COLO668 (cell line): ENCODE data around the gene NYAP1.

ENCODE experiments used
- DNase-seq: peaks from one replicate; lab custom pipeline; 2025; ENCODE audit not compliant: unreplicated experiment; lab: John Stamatoyannopoulos, UW

The NYAP1 gene

GRCh38 chr7:100456562-100456961, 27.2 kb upstream of the NYAP1 start:
- DNase-seq: no peak

- no peak for DNase-seq
These were observed 26.7 kb upstream of the NYAP1 start for GRCh38 chr7:100457033-100457432.

DNA sequence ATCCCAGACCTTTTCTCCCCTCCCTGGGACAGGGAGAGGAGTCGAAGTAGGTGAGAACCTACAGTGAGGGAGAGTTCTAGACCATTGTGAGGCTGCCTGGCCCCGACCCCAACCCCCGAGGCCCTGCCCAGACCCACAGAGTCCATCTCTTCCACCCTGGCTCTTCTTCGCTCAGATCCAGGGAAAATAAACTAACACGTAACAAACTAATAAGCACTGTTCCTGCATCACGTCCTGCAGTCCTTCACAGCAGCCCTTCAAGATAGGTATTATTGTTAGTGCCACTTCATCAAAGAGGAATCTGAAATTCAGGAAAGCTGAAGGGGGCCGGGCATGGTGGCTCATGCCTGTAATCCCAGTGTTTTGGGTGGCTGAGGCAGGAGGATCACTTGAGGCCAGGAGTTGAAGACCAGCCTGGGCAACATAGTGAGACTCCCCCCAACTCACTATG, 19.5 kb upstream of the NYAP1 start, which contains the start of gene SPACDR:
Gene SPACDR (minus strand): TSS at position 51 of the 451 bp plus-strand sequence. CDS start 235 bp downstream, outside the sequence.
- DNase-seq: no peak

DNA sequence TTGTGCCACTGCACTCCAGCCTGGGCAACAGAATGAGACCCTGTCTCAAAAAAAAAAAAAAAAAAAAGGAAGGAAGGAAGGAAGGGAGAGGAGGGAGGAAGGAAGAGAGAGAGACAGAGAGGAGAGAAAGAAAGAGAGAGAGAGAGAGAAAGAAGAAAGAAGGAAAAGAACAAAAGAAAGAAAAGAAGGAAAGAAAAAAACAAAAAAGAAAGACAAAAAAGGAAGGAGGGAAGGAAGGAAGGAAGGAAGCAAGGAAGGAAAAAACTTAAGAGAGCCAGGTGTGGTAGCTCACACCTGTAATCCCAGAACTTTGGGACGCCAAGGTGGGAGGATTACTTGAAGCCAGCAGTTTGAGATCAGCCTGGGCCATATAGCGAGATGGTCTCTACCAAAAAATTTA, 18.9 kb upstream of the NYAP1 start:
- no peak for DNase-seq

GRCh38 chr7:100465299-100465698, 18.4 kb upstream of the NYAP1 start:
- no peak for DNase-seq

DNA sequence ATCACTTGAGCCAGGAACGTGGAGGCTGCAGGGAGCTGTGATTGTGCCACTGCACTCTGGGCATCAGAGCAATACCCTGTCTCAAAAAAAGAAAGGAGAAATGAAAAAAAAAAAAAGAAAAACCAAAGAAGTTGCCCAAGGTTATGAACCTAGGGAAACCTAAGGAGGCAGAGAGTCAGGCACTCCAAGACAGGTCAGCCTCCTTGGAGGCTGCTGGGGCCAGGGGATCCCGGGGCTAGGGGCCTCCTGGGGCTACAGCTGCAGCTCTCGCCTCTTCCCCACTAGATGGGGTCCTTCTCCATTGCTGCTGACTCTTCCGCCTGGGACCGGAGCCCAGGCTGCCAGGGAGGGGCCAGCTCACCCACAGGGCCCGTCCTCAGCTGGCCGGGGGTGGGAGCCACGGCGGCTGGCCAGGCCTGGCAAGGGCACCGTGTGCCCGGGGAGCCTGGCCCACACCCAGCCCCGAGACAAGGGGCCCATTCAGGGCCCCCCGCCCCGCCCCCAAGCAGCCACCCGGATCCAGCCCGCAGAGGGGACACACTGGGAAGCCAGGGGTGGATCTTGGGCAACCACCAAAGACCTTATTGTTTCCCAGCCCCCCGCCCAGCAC, 17.9 kb upstream of the NYAP1 start:
- peak; percentile 55 for DNase-seq

DNA sequence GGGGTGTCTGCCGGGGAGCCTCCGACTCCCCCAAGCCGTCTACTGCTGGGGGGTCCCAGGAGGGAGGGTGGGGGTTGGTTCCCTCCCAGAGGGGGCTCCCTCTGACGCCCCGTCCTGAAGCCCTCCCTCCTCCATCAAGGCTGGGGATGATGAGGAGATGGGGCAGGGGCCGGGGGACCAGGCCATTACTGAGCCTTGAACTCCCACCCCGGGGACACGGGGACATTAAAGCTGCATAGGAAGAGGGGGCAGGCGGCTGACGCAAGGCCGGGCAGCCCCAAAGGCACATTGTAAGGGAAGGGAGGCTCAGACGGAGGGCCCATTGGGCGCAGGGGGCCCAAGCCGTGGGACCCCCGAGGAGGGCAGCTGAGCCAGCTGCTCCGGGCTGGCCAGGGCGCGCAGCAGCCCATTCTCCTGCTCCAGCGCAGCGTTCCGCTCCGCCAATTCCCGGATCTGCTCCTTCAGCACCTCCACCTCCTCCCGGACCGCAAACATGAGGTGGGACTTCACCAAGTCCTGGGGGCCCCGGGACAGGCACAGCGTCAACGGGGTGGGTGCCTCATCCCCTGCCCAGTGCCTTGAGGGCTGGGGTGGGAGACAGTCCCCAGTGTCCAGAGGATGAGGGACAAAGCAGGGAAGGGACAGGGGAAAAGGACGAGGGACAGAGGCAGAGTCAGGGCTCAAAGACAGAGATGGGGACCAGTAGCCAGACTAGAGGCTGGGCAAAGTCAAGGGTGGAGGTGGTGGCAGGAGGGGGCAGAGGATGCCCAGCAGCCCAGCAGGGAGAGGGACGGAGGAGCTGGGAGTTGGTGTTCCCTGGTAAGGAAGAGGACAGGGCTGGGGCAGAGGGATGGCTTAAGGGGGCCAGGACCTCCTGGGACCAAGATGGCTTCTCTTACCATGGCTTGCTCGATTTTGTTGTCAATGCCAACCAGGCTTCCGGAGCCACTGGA, 16.8 kb upstream of the NYAP1 start:
- no peak for DNase-seq

DNA sequence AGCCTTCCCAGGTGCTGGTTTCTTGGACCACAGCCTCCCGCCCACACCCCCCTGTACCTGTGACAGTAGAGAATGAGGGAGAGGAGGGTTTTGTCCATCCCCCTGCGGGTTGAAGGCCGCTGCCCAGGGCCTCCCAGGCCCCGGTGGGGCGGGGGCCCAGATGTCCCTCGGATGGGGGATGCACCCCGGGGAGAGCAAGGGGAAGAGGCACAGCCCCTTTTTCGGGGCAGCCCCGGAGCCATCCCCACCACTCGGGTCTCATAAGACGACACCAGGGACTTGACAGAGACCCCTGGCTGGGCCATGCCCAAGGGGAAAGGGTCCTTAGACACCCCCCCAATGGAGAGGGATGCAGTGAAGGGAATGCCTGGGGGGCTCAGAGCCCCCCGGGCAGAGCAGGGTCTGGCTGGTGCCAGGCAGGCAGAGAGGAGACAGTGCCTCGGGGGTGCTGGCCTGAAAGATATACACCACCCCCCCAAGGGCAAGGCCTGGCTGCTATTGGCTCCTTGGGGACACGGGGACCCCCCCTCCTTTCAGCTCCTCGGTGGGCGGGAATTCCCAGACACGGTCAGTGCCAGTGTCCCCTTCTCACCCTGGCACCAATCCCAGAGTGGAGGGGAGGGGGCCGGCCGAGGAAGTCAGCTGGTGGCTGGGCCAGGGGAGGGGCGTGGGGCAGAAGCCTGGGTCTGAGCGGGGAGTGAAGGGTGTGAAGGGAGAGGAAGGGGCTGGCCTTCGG, 15.9 kb upstream of the NYAP1 start:
- DNase-seq: no peak

- DNase-seq: peak; percentile 82
These were observed 14.3 kb upstream of the NYAP1 start for GRCh38 chr7:100469227-100470044.

GRCh38 chr7:100471021-100471420, 12.7 kb upstream of the NYAP1 start:
- no peak for DNase-seq

DNA sequence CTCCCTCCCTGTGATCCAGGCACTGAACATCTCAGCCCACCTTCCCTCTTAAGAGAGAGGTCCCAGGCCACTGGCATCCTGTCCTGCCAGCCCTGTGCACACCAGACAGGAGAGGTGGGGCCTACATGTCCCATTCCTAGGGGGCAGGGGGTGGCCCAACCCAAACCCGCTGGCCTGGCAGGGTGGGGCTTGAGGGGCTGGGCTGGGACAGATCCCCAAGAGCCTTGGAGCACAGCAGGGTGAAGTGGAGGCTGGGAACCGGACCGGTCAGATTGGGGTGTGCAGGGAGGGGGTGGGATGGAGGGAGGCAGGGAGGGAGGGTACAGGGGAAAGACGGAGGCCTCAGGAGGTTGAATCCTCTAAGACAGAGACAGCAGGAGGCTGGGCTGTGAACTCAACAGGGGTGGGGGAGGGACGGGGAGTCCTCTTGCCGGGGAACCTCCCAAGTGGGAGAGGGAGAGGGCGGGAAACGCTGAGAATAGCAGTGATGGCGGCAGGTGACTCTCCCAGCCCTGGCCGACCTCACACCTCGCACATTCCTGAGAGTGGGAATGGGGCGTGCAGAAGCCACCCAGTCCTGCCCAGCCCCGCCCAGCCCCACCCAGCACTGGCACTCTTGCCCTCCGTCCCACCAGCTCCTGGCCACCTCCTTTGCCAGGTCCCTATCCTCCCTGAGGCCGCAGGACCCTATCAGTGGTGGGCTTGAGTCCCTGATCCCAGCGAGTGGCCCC, 11.4 kb upstream of the NYAP1 start:
- no peak for DNase-seq

DNA sequence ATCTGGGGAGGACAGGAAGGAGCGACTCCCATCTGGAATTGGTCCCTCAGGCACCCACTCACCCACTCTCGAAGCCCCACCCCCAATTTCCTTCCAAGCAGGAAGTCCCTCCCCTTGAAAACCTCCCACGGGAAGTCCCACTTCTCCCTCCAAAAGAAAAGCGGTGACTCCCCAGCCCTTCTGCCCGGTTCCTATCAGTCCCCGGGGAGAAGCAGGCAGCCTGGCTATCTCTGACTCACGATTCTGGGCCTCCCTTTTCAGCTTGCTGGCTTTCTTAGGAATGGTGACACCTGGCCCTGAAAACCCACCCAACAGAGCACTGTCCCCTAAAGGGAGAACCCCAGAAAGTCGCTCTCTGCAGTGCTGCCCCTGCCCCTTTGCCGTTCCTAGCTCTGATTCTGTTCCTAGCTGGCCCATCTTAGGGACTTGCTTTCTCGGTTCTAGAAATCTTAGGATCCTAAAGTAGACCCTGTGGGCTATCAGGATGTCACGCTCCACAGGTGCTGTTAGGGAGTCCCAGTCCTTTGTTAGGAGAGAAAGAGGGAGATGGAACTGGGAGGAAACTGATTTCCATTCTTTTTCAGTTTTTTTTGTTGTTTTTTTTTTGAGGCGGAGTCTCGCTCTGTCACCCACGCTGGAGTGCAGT, 10.8 kb upstream of the NYAP1 start:
- no peak for DNase-seq

- DNase-seq: no peak
These were observed 8.2 kb upstream of the NYAP1 start for GRCh38 chr7:100475549-100475948.

DNA sequence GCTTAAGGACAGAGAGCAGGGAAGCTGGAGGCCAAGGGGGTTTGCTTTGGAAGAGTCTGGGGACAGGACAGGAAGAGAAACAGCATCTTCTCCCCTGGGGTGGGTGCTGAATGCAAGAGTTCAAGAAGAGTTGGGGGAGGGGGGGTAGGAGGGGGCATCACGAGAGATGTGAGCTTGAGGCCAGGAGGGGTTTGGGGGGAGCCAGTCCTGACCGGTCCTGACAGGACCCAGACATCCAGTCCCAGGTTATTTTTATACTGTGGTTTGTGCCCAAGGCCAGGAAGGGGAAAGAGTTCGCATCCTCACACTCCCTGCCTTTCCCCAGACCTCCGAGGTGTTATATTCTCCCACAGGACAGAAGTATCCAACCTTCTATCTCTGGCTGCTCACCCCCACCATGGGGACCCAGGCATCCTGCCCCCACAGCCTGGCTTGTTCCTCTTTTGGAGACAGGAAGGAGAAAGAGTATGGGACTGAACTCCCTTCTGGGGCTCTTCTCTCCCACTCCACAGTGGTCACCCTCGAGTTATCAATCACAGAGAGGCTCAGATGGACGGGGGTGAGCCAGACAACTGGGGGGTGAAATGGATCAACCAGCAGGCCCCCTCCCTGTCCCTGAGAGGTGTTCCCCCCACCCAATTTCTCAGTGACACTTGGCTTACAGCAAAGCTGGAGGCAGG, 7.5 kb upstream of the NYAP1 start:
- DNase-seq: no peak

GRCh38 chr7:100476903-100477870, 6.5 kb upstream of the NYAP1 start:
- DNase-seq: peak; percentile 22

DNA sequence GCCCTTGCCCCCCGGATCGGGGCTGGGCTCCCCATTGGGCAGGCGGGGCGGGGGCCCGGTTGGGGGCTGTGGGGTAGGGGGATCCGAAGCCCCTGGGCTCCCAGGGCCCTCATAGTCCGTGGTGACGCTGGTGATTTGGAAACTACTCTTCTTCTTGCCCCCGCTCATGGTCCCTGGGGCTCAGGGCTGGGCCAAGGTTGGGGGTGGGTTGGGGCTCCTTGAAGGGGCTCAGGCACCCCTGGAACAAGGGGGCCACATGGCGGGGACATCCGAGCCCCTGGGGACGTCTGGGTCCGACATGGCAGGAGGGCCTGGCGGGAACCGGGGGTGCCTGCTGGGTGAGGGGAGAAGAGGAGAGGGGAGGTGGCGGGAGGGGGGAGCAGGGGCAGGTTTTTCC, 5.9 kb upstream of the NYAP1 start:
- DNase-seq: no peak

- DNase-seq: peak; percentile 83
These were observed 4.6 kb upstream of the NYAP1 start, which contains the start of gene TSC22D4 for GRCh38 chr7:100478958-100479660. Gene TSC22D4 (minus strand): TSS chr7:100479214. CDS start chr7:100478038, 1,176 bp downstream.
